Activated T-helper 9 cell treated with anti-CD3 and anti-CD28 coated beads, Interleukin-2, amount 50 U/mL, for 16 hours (primary cell): Measurements from ENCODE around the gene LRRC41.
A peak's percentile ranks its signal among the peaks of the same experiment; 100 is the strongest.
"Not testable (repeated sequence)": the region's sequence is repeated elsewhere in the genome, so short reads cannot be mapped to it uniquely, and the experiment has no call there.

Source experiments
- DNase-seq: peaks from one replicate; pipeline ENCODE4 v3.0.0-alpha.2; 2020; ENCODE audit warnings: low read depth

Gene LRRC41

GRCh38 chr1:46322191-46322590 is 18.8 kb upstream of the LRRC41 start:
- not testable (repeated sequence) for DNase-seq

GRCh38 chr1:46319960-46320914 is 16.8 kb upstream of the LRRC41 start:
- not testable (repeated sequence) for DNase-seq

GRCh38 chr1:46319301-46319700 is 15.9 kb upstream of the LRRC41 start:
- DNase-seq = not testable (repeated sequence)

GRCh38 chr1:46317323-46317722 is 13.9 kb upstream of the LRRC41 start:
- DNase-seq = no peak

GRCh38 chr1:46315669-46316403 is 12.4 kb upstream of the LRRC41 start:
- no peak for DNase-seq

GRCh38 chr1:46310321-46310720 is 6.9 kb upstream of the LRRC41 start:
- no peak for DNase-seq

GRCh38 chr1:46309401-46310159 is 6.2 kb upstream of the LRRC41 start:
- no peak for DNase-seq

- DNase-seq = no peak
Observed at GRCh38 chr1:46306159-46306530, 2.7 kb upstream of the LRRC41 start.

GRCh38 chr1:46303872-46304326 is 483 bp upstream of the LRRC41 start:
- no peak for DNase-seq

- no peak for DNase-seq
Observed at GRCh38 chr1:46302641-46303037, 777 bp downstream of the LRRC41 start.

- peak; percentile 36 for DNase-seq
Observed at GRCh38 chr1:46301808-46302640, 1.4 kb downstream of the LRRC41 start.

- no peak for DNase-seq
Observed at GRCh38 chr1:46301406-46301807, 2.0 kb downstream of the LRRC41 start.

GRCh38 chr1:46300673-46301405 is 2.6 kb downstream of the LRRC41 start:
- no peak for DNase-seq

- DNase-seq = no peak
Observed at GRCh38 chr1:46298387-46298786, 5.0 kb downstream of the LRRC41 start.

GRCh38 chr1:46295306-46295705 is 8.1 kb downstream of the LRRC41 start:
- DNase-seq = no peak

GRCh38 chr1:46289976-46290375 is 13.4 kb downstream of the LRRC41 start:
- DNase-seq = no peak

- DNase-seq = no peak
Observed at GRCh38 chr1:46289134-46289494, 14.3 kb downstream of the LRRC41 start.

- no peak for DNase-seq
Observed at GRCh38 chr1:46288485-46289133, 14.8 kb downstream of the LRRC41 start.

GRCh38 chr1:46285730-46286477 is 17.5 kb downstream of the LRRC41 start:
- DNase-seq = peak; percentile 2
